GM18520 (cell line): ENCODE results near the gene AGFG2.

Source experiments
- ATAC-seq: cut with Tn5 transposase; IDR thresholded peaks from one replicate; pipeline ENCODE4 v1.9.1; 2021; ENCODE audit not compliant: unreplicated experiment

Gene AGFG2

GRCh38 chr7:100583132-100584053 is 44.4 kb downstream of the AGFG2 start:
- ATAC-seq, result no peak

DNA sequence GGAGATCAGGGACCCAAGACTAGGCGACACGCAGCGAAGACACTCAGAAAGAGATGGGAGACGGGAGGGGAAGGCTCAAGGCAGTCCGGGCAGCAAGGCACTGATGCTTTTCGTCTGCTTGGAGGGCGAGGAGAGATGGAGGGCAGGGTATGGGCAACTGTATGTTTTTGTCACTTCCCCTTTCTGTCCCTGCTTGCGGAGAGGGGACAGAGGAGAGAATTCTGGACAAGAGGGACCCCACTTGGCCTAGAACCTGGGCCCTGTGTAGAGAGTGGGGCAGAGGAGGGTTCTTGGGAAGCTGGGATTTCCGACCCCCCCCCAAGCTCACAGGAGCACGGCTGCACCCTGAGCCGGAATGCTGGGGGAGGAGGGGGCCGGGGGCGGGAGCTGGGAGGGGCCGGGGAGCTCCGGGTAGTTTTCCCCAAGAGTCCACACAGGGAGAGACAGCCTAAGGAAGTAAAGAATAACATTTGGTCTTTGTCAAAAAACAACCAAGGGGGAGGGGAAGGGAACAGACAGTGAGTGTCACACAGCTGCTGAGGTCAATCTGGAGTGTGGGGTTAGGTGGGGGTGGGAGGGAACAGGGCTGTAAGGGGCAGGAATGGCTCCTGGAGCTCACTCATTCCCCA is 45.2 kb downstream of the AGFG2 start:
- ATAC-seq, result no peak

- no peak for ATAC-seq
Measured at GRCh38 chr7:100584683-100585510, 45.9 kb downstream of the AGFG2 start.

- ATAC-seq, result peak; percentile 7
Measured at GRCh38 chr7:100585511-100586265, 46.7 kb downstream of the AGFG2 start, which contains the start of gene LRCH4. Gene LRCH4 (minus strand): TSS chr7:100586129. CDS start chr7:100586100, 29 bp downstream.

DNA sequence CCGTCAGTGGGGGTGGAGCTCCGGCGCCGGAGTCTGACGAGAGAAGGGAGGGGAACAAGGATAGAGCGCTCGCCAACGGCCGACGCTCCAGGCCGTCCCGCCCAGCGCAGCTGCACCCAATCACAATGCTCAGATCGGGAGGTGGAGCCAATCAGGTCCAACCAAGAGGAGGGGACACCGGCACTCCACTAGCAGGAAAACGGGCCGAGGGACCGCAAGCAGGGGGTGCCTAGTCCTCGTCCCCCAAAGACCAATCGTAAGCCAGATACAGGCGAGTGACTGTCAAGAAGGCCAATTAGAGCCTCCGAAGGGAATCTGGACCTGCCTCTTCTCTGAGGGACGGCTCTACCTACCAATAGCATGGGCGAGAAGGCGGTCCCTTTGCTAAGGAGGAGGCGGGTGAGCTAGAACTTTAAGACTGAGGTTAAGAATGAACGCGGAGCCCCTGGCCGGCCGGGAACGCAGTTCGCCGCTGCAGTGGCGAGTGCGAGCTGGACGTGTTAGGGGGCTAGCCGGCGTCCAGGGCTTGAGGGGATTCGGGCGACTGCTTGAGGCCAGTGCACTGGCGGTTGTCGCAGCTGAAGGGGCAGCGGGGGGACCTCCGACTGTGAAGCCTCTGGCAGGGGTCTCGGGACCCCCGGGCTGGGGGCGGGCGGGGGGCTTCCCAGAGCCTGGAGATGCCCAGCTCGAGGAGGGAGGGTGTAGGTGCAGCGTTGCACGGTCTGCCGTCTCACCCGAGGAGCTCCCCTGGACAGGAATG is 47.4 kb downstream of the AGFG2 start, which contains the start of gene FBXO24:
TSS of gene FBXO24 (plus strand) at position 63 of the 760 bp plus-strand sequence. CDS start at position 361, 298 bp downstream.
- peak; percentile 81 for ATAC-seq

DNA sequence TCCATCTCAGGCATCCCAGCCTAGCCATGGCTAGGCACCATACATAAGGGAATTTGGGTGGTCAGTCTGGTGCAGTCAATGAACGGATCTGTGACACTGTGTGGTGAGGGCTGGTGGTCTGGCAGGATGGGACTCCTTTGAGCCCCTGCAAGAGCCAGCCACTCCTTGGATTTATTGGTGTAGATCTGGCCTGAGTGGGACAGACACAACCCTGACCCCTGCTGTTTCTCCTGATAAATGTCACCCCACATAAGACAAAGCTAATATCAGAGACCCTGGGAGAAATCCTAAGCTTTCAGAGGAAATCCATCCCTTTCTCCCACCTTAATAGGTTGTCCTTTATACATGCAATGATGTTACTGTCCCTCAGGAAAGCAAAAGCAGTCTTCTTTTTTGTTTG is 49.4 kb downstream of the AGFG2 start:
- ATAC-seq, result no peak

GRCh38 chr7:100589341-100589947 is 50.4 kb downstream of the AGFG2 start:
- ATAC-seq, result no peak

DNA sequence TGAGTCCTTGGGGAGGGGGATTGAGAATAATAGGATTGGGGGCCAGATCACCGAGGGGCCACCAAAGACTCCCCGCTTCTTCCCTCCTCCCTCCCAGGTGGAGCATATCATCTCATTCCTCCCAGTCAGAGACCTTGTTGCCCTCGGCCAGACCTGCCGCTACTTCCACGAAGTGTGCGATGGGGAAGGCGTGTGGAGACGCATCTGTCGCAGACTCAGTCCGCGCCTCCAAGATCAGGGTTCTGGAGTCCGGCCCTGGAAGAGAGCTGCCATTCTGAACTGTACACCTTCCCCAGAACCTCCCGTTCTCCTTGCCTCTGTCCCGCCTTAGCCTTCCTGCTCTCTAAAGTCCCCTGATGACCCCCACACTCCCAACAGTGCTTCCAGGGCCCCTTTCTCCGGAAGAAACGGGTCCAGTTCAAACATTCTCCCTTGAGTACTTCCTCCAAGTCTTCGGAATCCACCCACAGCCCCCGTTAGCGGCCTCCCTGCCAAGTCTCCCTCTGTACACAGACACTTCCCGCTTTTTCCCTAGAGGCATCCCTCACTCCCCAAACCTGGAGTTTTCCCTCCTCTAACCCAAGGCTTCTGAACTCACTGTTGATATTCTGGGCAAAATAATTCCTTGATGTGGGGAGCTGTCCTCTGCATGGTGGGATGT is 51.2 kb downstream of the AGFG2 start:
- ATAC-seq, result no peak

GRCh38 chr7:100591596-100591995 is 52.6 kb downstream of the AGFG2 start:
- ATAC-seq, result no peak

GRCh38 chr7:100595188-100595587 is 56.2 kb downstream of the AGFG2 start:
- no peak for ATAC-seq

DNA sequence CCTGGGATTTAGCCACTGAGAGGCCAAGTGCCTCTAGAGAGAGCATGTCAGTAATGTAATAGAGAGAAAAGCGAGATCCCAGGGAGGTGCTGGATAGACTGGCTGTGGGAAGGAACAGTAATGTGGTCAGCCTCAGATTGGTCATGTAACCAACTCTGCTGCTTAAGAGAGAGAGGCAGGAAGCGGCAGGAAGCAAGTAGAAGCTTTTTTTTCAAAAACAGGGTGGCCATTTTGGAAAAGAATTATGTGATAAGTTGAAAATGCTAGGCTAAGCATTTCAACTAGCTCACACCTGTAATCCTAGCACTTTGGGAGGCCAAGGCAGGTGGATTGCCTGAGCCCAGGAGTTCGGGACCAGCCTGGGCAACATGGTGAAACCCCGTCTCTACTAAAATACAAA is 59.4 kb downstream of the AGFG2 start:
- no peak for ATAC-seq

DNA sequence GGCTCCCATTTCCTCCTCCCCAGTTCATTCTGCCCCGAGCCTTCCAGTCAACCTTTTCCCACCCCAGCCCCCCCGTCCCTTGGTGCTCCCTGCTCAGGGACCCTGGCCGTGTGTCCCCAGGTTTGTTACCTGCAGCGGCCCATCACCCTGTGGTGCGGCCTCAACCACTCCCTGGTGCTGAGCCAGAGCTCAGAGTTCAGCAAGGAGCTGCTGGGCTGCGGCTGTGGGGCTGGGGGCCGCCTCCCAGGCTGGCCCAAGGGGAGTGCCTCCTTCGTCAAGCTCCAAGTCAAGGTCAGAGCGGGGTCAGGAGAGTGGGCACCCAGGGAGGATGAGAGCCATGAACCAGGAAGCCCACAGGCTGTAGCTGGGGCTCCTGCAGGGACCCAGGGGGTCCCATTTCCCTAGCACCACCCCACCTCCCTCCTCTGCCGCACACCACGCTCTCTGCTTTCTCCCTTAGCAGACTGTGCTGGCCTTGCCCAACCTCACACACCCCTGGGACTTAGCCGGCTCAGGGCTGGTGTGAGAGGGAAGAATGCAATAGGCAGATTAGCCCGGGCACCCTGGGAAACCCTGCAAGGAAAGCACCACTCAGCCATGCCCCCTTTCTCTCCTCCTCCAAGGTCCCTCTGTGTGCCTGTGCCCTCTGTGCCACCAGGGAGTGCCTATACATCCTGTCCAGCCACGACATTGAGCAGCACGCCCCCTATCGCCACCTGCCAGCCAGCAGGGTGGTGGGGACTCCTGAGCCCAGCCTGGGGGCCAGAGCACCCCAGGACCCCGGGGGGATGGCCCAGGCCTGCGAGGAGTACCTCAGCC is 61.1 kb downstream of the AGFG2 start:
- no peak for ATAC-seq

DNA sequence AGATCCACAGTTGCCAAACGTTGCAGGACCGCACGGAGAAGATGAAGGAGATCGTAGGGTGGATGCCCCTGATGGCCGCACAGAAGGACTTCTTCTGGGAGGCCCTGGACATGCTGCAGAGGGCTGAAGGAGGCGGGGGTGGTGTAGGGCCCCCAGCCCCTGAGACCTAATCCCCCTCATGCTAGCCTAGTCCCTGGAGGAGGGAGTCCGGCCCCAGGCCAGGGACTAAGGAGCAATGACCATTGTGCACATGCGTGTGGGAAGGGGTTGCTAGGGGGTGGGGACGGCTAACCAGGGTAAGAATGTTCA is 61.7 kb downstream of the AGFG2 start:
- ATAC-seq, result no peak

GRCh38 chr7:100602889-100603725 is 64.1 kb downstream of the AGFG2 start:
- no peak for ATAC-seq

DNA sequence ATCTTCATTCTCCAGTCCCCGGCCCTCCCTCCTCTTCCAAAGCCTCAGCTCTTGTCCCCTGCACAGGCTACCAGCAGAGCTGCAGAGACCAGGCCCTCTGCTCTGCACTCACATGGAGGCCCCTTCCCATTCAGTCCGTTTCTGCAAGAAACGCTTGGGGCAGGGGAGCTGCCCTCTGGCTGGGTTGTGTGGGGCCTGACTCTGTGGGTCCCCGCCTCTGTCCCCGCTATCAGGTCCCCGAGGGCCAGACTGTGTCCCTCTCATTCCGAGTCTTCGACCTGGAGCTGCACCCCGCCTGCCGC is 64.7 kb downstream of the AGFG2 start:
- ATAC-seq, result no peak

DNA sequence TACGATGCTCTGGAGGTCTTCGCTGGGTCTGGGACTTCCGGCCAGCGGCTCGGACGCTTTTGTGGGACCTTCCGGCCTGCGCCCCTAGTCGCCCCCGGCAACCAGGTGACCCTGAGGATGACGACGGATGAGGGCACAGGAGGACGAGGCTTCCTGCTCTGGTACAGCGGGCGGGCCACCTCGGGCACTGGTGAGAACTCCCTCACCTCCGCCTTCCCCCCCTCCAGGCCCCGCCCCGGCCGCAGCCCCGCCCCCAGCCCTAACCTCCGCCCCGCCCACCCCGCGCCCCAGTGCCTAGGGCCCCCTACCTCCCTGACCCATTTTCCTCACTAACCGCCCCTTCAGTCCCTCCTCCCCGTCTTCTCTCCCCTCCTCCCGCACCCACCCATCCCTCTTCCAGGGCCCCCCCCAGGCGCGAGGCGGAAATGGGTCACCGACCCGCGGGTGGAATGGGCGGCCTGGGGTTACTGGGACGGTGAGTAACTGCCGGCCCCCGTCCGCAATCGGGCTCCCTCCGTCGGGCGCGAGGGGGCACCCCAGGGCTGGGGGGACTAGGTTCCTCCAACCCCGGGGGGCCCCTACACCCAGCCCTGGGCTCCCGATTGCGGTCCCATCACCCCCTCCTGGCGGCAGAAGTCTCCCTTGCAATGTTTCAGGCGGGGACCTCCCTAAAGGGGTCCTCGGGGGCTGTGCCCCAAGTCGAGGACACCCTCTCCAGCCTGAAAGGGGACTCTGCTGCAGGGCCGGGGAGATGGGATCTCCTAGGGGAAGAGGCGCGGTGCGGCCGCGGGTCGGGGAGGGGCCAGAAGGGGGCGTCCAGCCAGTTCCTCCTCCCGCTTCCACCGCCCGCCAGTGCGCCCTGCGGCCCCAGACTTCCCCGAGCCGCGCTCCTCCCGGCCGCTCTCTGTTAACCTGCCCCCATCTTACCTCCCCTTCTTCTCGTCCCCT is 65.3 kb downstream of the AGFG2 start:
- ATAC-seq, result no peak
